Esophagus squamous epithelium (tissue), 5 donors: Measurements from ENCODE around the gene STK17B. TPM values are rescaled to one million over a fixed set of nuclear protein-coding genes. Genes with fewer than 3 reads are reported as not detected.

Experiments used
- DNase-seq: peaks from one replicate; lab custom pipeline; 2025; lab: John Stamatoyannopoulos, UW
- H3K27ac ChIP-seq, 4 donors: fragments of 200-600 bp; sonication (generic); one replicate each; pipeline ENCODE4 v1.5.1; 2016 to 2019; ENCODE audit warnings: mild to moderate bottlenecking in 1 of 4
- H3K27me3 ChIP-seq, 4 donors: fragments of 200-600 bp; sonication (generic); 1 replicate in 3 of 4; 2 replicates in 1 of 4; pipeline versions ENCODE4 v1.5.1 to v1.6.0; 2017 to 2021; ENCODE audit warnings: antibody characterized with exemption in 1 of 4
- H3K36me3 ChIP-seq, 3 donors: fragments of 200-600 bp; sonication (generic); one replicate each; pipeline ENCODE4 v1.5.1; 2016 to 2019
- H3K4me1 ChIP-seq, 3 donors: fragments of 200-600 bp; sonication (generic); one replicate each; pipeline ENCODE4 v1.5.1; 2017 to 2019
- H3K4me3 ChIP-seq, 4 donors: fragments of 200-600 bp; sonication (generic); 1 replicate in 3 of 4; 2 replicates in 1 of 4; pipeline ENCODE4 v1.5.1; 2016 to 2019; ENCODE audit warnings: mild to moderate bottlenecking in 2 of 4, moderate library complexity in 1 of 4
- H3K9me3 ChIP-seq, 3 donors: fragments of 200-600 bp; sonication (generic); one replicate each; pipeline ENCODE4 v1.5.1; 2016 to 2019
- CTCF ChIP-seq, 6 experiments: fragments of 450-650 bp in 4 of 6; fragments of 200-600 bp in 2 of 6; sonication (generic) in 2 of 6; IDR thresholded peaks; one replicate each; pipeline ENCODE4 v1.5.1; 2016 to 2019; ENCODE audit warnings: antibody characterized with exemption in 6 of 6, mild to moderate bottlenecking in 4 of 6, moderate library complexity in 4 of 6
- POLR2A ChIP-seq, 4 donors: fragments of 450-650 bp; IDR thresholded peaks; one replicate each; pipeline ENCODE4 v1.6.1; 2017; ENCODE audit warnings: antibody characterized with exemption in 4 of 4, mild to moderate bottlenecking in 4 of 4, moderate library complexity in 3 of 4
- WGBS, 2 donors: methylation state at CpG; one replicate each; pipeline ENCODE4 v1.1.5; 2018; 5-methylcytosine and 5-hydroxymethylcytosine counted together
- intact Hi-C: fragments of 100-400 bp; cut with DNase I; formaldehyde crosslinking; loops from one replicate; pipeline ENCODE4 v1.15.0; 2022
- total RNA-seq, 4 donors: library from RNA; depleted of rRNA; stranded (reverse); fragments of >200 nt; gene quantifications; one replicate each; pipeline ENCODE4 v1.1.0, GENCODE V29; 2016
- donor health status: DM: yes; HTN: yes; CAD: no.

STK17B gene
- total RNA-seq, 4 donors from 2014 or later = 7.9 to 32.2 (median 18.2) TPM

GRCh38 chr2:196171946-196172345 lies 568 bp upstream of the STK17B start:
- peak overlapping the region; percentile 70 to 98 (median 83) for H3K4me3 ChIP-seq
- DNase-seq = no peak
- no peaks in the 10 kb centered on the region for H3K36me3 ChIP-seq
- H3K27ac ChIP-seq = peak overlapping the region; percentile 72 to 95 (median 92)
- 10 to 17% methylated on average over 7 to 8 of the region's 11 CpGs for WGBS, 2 donors
- no peaks in the 10 kb centered on the region for H3K27me3 ChIP-seq
- intact Hi-C loops = loop anchor here (5.0 kb wide), 1 partner anchor 90 kb away; no protein-coding TSS in a partner anchor
- no peaks in the 10 kb centered on the region for H3K9me3 ChIP-seq
- peaks cover 6 to 36% (median 8%) of the 10 kb centered on the region in 3 donors for H3K4me1 ChIP-seq
- TF ChIP-seq POLR2A (IDR thresholded peaks at IDR 0.05) (no peak), CTCF (IDR thresholded peaks at IDR 0.05) (no peak)

- H3K36me3 ChIP-seq = no peaks in the 10 kb centered on the region
Observed at GRCh38 chr2:196170606-196171247, 651 bp downstream of the STK17B start.

GRCh38 chr2:196170213-196170605 lies 1.2 kb downstream of the STK17B start:
- 0 to 1% methylated on average over 12 to 13 of the region's 13 CpGs for WGBS, 2 donors
- no peaks in the 10 kb centered on the region for H3K27me3 ChIP-seq
- peaks cover 6 to 36% (median 8%) of the 10 kb centered on the region in 3 donors for H3K4me1 ChIP-seq
- H3K9me3 ChIP-seq = no peaks in the 10 kb centered on the region
- intact Hi-C loops = loop anchor here (5.0 kb wide), 1 partner anchor 92 kb away; no protein-coding TSS in a partner anchor
- H3K36me3 ChIP-seq = no peaks in the 10 kb centered on the region
- H3K27ac ChIP-seq = peak overlapping the region; percentile 90 to 95 (median 92)
- TF ChIP-seq CTCF (IDR thresholded peaks at IDR 0.05) (no peak), POLR2A (IDR thresholded peaks at IDR 0.05) (peak in 2 of 4 donors; percentile 23 to 25)
- H3K4me3 ChIP-seq = peak overlapping the region; percentile 70 to 98 (median 83)
- no peak for DNase-seq

More at GRCh38 chr2:196170606-196171247, 651 bp downstream of the STK17B start:
- no peaks in the 10 kb centered on the region for H3K9me3 ChIP-seq
- no peaks in the 10 kb centered on the region for H3K27me3 ChIP-seq
- intact Hi-C loops = loop anchor here (5.0 kb wide), 1 partner anchor 92 kb away; no protein-coding TSS in a partner anchor
- peak overlapping the region; percentile 90 to 95 (median 92) for H3K27ac ChIP-seq
- H3K4me3 ChIP-seq = peak overlapping the region; percentile 70 to 98 (median 83)
- peaks cover 6 to 36% (median 8%) of the 10 kb centered on the region in 3 donors for H3K4me1 ChIP-seq
- no peak for DNase-seq
- WGBS, 2 donors = 0 to 1% methylated on average over 11 to 18 of the region's 54 CpGs
- TF ChIP-seq CTCF (IDR thresholded peaks at IDR 0.05) (no peak), POLR2A (IDR thresholded peaks at IDR 0.05) (no peak)

- Histone ChIP-seq H3K9me3 (no peaks in the 10 kb centered on the region), H3K36me3 (no peaks in the 10 kb centered on the region), H3K4me3 (peak overlapping the region in 3 of 4 donors; percentile 78 to 98 (median 88)), H3K27me3 (no peaks in the 10 kb centered on the region), H3K4me1 (peaks cover 5 to 36% (median 8%) of the 10 kb centered on the region in 3 donors), H3K27ac (peak overlapping the region in 3 of 4 donors; percentile 91 to 95 (median 94))
- 54 to 76% methylated on average over 5 of the region's 5 CpGs for WGBS, 2 donors
- no peak for DNase-seq
- TF ChIP-seq POLR2A (IDR thresholded peaks at IDR 0.05) (no peak), CTCF (IDR thresholded peaks at IDR 0.05) (no peak)
- intact Hi-C loops = no loop called here
Observed at GRCh38 chr2:196169516-196169915, 1.9 kb downstream of the STK17B start.

GRCh38 chr2:196168181-196168580 lies 3.2 kb downstream of the STK17B start:
- TF ChIP-seq POLR2A (IDR thresholded peaks at IDR 0.05) (no peak), CTCF (IDR thresholded peaks at IDR 0.05) (no peak)
- no peak for DNase-seq
- peak overlapping the region in 3 of 4 donors; percentile 51 to 94 (median 91) for H3K27ac ChIP-seq
- H3K4me1 ChIP-seq = peaks cover 0 to 36% (median 8%) of the 10 kb centered on the region in 3 donors
- H3K27me3 ChIP-seq = no peaks in the 10 kb centered on the region
- WGBS, 2 donors = 45 to 52% methylated on average over 4 of the region's 4 CpGs
- no peaks in the 10 kb centered on the region for H3K9me3 ChIP-seq
- H3K36me3 ChIP-seq = no peaks in the 10 kb centered on the region
- intact Hi-C loops = no loop called here
- H3K4me3 ChIP-seq = peak overlapping the region in 2 of 4 donors; percentile 88 to 98
